Amygdala (tissue), 56 donors: ENCODE measurements around the gene BLVRB.
"Not testable (repeated sequence)": the region's sequence is repeated elsewhere in the genome, so short reads cannot be mapped to it uniquely, and the experiment has no call there.

ENCODE experiments used
- DNase-seq, 56 donors: peaks; one replicate each; lab custom pipeline; 2025; lab: John Stamatoyannopoulos, UW

BLVRB gene

GRCh38 chr19:40492274-40492673 lies 26.7 kb upstream of the BLVRB start:
- DNase-seq: no peak

GRCh38 chr19:40489882-40490230 lies 24.3 kb upstream of the BLVRB start:
- DNase-seq: no peak

GRCh38 chr19:40486017-40486416 lies 20.5 kb upstream of the BLVRB start:
- DNase-seq: no peak

- not testable (repeated sequence) for DNase-seq
These were observed 10.5 kb upstream of the BLVRB start for GRCh38 chr19:40475878-40476644.

GRCh38 chr19:40474737-40475136 lies 9.2 kb upstream of the BLVRB start:
- no peak for DNase-seq

- DNase-seq: no peak
These were observed 7.0 kb upstream of the BLVRB start for GRCh38 chr19:40472516-40472915.

- no peak for DNase-seq
These were observed 5.6 kb upstream of the BLVRB start for GRCh38 chr19:40471111-40471510.

- DNase-seq: no peak
These were observed 3.5 kb upstream of the BLVRB start for GRCh38 chr19:40469011-40469410.

GRCh38 chr19:40466985-40467734 lies 1.6 kb upstream of the BLVRB start, which contains the start of gene SPTBN4:
Gene SPTBN4, plus strand, starts transcription at chr19:40467001. Its CDS starts 5,621 bp downstream, at chr19:40472622.
- DNase-seq: peak in 11 of 56 donors; percentile 8 to 59 (median 30)

- peak in 36 of 56 donors; percentile 17 to 75 (median 45) for DNase-seq
These were observed 857 bp upstream of the BLVRB start for GRCh38 chr19:40466219-40466984.

- peak in 2 of 56 donors; percentile 41 to 56 for DNase-seq
These were observed 454 bp downstream of the BLVRB start for GRCh38 chr19:40465025-40465556.

GRCh38 chr19:40464059-40465024 lies 1.2 kb downstream of the BLVRB start:
- peak in 49 of 56 donors; percentile 4 to 85 (median 42) for DNase-seq

- DNase-seq: not testable (repeated sequence)
These were observed 1.9 kb downstream of the BLVRB start for GRCh38 chr19:40463587-40464037.

- DNase-seq: peak in 4 of 56 donors; percentile 1 to 15 (median 7)
These were observed 3.8 kb downstream of the BLVRB start for GRCh38 chr19:40461669-40462221.

- no peak for DNase-seq
These were observed 5.4 kb downstream of the BLVRB start for GRCh38 chr19:40460185-40460584.

- no peak for DNase-seq
These were observed 7.0 kb downstream of the BLVRB start for GRCh38 chr19:40458597-40458974.

GRCh38 chr19:40457953-40458596 lies 7.5 kb downstream of the BLVRB start:
- no peak for DNase-seq

- no peak for DNase-seq
These were observed 8.5 kb downstream of the BLVRB start for GRCh38 chr19:40457048-40457447.

GRCh38 chr19:40453943-40454342 lies 11.6 kb downstream of the BLVRB start:
- not testable (repeated sequence) for DNase-seq
